ENCODE data around the gene COL9A3.

COL9A3 gene

DNA sequence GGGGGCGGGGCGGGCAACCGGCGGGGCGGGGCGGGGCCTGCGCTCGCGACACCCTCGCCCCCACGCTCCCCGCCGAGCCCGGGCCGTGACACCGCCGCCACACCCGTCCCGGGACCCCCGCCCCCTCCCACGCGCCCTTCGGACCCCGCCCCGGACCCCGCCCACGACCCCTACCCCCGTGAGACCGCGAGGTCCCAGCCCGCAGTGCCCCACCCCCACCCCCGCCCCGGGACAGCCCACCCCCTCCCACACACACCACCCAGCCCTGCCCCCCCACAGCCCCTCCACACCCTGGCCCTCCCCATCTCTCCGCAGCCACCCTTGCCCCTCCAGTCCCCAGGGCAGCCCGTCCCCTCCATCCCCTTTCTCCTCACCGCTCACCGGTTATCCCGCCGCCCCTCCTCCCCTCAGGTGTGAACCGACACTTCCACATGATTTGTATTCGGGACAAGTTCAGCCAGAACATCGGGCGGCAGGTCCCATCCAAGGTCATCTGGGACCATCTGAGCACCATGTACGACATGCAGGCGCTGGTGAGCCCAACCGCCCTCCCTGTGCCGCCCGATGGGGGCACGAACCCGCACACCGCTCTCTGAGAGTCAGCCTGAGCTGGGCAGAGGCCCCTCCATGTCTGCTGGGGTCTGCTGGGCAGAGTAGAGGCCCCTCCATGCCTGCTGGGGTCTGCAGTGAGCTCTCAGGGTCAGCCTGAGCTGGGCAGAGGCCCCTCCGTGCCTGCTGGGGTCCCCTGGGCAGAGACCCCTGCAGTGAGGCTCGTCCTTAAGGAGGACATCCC, 20.0 kb upstream of the COL9A3 start:
- DNase-seq (ENCODE audit: low spot score) = no peak

DNA sequence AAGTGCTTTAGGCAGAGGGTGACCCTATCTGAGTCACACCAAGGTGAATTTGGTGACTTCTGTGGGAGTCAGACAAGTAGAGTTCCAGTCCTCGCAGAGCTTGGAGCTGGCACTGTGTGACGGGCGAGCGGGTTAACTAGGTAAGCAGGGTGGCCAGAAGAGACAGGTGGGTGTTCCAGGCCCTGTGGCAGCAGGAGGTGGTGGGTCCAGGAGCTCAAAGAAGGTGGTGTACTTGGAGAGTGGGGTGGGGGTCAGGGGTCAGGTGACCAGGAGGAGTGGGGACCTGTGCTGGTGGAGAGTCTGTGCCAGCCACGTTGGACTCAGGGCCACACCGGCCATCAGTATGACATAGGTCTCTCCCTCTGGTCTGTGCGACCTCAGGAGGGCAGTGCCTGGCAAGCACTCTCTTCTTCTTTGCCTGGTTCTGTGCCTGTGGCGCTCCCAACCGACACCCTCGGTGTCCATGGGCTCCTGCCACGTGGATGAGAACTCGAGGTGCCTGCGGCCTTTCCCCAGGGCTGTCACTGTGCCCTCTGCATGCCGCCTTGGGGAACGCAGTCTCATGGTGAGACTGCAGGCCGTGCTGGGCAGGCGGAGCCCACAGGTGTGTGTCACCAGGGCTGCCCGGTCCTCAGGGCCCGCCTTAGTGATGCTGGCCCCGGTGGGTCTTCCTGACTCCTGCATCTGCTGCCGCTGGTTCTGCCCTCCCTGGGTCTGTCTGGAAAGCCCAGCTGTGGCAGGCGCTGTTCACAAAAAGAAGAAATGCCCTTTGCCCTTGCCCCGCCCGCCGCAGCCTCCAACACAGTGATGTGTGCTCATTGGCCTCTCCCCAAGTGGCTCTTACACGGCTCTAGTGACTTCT, 18.9 kb upstream of the COL9A3 start:
- DNase-seq (ENCODE audit: low spot score) = no peak

DNA sequence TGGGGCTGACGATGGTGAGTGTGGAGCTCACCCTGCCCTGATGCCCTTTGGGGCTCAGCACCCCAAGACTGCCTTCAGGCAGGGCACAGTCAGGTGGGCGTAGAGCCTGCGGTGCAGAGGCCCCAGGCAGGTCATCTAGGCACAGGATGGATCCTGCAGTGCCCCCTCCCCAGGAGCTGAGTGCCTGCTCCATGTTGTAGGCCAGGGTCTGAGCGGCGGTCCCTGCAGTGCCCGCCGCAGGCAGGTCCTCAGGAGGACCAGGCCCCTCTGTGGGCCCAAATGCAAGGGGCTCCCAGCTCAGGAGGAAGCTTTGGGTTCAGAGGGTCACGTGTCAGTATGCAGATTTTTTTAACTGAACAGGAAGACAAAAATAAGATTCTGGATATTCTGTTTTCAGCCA, 17.8 kb upstream of the COL9A3 start:
- no peak for DNase-seq (ENCODE audit: low spot score)

DNA sequence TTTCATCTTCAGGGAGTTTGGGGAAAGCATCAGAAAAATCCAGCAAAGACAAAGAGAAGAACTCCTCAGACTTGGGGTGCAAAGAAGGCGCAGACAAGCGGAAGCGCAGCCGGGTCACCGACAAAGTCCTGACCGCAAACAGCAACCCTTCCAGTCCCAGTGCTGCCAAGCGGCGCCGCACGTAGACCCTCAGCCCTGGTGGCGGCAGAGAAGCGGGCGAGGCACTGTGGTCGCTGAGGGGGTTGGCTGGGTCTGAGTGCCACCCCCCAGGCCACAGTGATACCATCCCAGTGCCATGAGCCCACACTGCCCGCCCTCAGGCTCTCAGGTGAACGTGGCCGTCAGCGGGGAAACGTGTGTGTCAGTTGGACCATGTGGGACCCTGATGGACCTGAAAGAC, 17.4 kb upstream of the COL9A3 start:
- DNase-seq (ENCODE audit: low spot score) = no peak

DNA sequence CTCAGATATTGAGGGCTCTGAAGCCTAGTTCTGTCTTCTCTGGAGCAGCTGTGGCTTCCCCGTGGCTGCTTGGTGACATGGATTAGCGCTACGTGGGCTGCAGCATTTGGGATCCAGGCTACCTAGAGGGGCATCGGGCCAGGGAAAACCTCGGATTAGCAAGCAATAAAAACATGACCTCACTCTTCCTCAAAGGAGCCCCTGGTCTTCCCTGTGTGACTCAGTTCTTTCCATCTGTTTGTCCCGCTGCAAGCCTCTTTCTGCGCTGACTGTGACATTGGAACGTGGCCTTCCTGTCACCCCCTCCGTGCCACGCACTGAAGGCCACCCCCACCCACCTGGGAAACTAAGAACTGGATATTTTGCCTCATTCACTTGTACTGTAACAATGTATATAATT, 17.0 kb upstream of the COL9A3 start:
- DNase-seq (ENCODE audit: low spot score) = no peak

DNA sequence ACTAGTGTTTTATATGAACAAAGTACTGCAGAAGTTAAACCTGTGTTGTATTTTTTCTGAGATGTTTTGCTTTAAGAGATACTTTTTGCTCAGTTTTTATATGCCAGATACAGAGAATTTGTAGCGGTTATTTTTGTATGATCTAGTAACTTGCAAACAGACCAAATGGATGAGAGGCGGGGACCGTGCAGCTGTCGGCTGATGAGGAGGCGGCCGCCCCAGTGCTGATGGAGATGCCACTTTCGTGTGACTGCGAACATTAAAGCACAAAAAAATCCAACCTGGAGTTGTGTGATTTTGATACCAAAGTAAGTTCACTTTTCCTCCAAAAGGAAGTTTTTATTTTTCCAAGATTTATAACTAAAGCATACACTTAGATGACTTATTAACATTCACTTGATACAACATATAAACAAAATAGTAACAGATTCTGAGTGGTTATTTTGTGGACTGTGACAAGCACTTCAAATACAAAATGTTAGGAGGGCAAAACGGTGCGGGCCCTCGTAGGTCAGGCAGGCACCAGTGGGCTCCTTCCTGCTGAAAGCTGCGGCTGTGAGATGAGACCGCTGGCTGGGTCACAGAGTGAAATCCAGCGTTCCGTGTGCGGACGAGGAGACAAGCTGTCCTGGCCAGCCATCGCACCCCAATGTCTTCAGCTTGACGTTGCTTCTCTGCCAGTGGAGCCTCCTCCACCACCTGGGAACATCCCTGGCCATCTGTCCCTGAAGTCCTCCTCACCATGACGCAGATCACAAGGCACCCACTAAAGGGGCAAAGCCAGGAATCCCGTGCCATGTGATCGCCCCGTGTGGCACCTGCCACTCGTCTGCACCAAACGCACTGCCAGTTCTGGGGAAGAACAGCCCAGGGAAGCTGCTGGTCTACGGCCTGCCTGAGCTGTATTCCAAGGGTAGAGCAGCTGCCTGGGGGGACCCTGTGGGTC, 16.3 kb upstream of the COL9A3 start:
- DNase-seq (ENCODE audit: low spot score) = no peak

DNA sequence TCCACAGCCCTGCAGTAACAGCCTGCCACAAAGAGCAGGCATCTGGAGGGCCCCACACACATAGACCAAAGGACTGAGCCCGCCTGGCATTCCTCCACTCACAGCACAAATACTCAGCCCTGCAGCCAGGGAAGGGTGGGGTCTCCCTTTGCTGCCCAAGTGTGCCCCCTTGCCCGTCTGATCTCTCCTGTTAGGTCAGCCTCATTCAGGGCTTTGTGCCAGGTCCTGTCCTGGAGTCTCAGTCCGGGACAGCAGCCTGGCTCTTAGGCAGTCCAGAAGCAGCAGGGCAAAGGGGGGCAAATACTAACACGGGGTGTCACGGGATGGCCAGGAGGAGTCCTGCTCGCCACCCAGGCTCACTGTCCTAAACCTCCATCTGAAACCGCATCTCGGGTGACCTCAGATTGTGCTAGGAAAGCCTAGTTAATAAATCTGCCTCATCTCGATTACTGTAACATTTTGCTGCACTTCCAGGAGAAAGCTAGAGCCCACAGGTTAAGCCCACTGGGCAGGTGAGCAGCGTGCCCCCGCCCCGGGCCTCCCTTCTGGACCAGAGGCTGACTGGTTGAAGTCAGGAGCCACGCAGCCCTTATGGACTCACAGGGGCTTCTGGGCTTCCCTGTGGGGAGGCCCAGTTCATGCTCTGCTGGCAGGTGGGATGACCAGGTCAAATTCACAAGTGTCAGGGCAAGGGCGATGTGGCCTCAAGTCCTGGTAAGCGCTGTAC, 15.4 kb upstream of the COL9A3 start:
- DNase-seq (ENCODE audit: low spot score) = no peak

DNA sequence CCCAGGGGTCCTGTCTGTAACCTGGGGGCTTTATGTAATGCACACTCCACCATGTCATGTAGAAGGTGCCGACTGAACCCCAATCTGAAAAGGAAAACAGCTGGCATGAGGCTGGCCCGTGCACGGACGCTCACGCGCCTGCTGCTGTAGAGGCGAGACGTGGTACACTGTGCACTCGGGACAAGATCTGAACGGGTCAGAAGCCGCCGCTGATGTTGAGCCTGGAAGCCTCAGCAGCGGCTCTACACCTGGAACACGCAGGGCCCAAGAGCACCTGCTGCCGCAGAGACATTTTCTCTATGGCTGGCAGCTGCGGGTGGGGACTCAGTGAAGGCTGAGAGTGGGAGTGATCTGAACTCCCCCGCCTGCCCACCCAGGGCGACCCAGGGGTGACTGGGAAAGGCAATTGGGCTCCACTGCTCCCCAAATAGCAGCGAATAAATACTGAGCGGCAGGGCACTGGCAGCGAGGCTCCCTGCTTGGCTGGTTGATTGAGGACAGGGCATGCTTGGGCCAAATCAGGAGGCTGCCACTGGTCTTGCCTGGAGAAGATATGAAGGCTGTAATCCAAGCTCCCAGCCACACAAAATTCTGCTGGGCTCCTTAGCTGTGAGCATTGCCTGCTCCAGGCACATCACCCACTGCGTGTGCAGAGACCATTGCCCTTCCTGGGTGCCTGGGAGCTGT, 14.7 kb upstream of the COL9A3 start:
- DNase-seq (ENCODE audit: low spot score) = no peak

DNA sequence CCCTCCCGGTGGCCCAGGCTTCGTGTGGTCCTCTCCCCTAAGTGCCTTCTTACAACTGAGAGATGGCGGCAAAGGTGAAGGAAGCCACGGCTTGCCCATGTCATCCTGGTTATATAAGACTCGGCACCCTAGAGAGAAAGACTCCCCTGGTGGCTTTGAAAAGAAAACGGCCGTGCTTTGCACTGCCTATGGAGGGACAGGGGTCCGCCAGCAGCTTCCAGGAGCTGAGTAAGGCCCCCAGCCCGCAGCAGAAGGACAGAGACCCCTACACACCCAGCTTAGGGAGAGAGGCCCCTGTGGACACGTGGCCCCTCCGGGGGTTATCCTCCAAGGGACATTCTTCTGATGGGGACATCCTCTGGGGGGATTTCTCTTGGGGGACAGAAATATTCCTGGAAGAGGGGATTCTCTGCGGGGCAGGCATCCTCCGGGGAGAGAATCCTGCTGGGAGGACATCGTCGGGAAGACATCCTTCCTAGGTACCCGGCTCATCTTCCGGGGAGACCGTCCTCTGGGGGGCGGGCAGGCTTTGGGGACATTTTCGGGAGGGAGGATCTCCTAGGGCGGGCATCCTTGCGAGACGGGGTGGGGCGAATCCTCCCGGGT, 12.7 kb upstream of the COL9A3 start:
- DNase-seq (ENCODE audit: low spot score) = peak; percentile 10

DNA sequence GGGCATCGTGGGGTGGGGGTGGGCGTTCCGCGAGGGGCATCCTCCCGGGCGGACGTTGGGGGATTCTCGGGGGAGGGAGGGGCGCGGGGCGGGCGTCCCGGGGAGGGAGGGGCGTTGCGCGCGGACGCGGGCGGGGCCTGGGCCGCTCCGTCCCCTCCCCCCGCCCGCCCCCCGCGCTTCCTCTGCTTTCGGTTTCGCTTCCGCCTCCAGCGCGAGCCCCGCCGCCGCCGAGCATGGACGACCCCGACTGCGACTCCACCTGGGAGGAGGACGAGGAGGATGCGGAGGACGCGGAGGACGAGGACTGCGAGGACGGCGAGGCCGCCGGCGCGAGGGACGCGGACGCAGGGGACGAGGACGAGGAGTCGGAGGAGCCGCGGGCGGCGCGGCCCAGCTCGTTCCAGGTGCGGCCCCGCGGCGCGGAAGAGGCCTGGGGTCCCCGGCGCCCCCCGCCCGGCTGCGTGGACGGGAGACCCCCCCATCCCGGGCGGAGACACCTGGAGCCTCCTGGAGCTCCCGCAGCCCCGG, 12.2 kb upstream of the COL9A3 start, which contains the start of gene OGFR:
Gene OGFR (plus strand): TSS at position 209 of the 528 bp plus-strand sequence. CDS start 25 bp downstream, at position 234.
- DNase-seq (ENCODE audit: low spot score) = peak; percentile 68

DNA sequence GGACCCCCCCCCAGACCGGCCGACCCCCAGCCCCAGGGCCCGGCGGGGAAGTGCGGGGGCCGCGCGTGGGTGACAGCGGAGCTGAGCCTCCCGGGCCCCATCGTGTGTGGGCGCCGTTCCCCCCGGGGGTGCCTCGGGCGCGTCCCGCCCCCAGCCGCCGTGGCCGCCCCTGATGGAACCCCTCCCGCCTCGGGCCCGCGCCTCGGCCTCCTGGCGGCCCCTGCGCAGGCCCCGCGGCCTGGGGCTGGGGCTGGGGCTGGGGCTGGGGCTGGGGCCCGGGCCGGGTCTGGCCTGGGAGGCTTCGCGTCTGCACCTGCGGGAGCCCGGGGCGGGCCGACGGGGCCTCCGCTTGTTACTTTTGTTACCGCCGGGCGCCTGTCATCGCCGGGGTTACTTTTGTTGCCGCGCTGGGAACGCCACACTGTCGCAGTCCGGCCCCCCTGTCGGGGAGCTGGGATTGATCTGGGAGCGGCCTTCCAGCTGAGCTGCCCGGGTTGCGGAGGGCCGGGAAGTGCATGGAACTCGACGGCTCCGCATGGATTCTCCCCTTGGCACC, 11.6 kb upstream of the COL9A3 start:
- no peak for DNase-seq (ENCODE audit: low spot score)

DNA sequence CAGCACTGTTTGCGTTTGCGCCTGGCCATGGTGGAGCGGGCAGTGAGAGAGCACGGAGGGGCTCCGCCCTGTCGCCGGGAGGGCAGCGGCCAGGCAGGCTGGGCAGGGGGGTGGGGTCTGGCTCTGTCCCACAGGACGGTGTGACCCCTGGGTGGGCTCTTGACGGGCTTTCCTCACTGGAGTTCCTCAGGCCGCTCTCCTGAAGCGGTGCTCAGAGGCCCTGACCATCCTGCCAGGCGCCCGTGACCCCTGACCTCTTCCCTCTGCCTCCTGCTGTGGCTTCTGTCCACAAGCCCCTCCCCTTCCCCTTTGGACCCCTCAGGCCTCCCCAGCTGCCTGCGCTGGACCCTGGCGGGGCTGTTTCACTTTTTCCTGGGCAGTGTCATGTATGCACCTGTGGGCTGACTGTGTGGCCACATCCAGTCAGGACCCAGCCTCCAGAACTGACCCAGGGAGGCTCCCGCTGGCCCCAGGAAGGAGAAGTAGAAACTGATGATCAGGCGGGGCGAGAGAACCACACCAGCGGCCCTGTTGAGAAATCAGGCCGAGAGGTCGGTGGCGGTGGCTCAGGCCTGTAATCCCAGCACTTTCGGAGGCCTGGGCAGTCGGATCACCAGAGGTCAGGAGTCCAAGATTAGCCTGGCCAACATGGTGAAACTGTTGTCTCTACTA, 11.0 kb upstream of the COL9A3 start:
- no peak for DNase-seq (ENCODE audit: low spot score)

DNA sequence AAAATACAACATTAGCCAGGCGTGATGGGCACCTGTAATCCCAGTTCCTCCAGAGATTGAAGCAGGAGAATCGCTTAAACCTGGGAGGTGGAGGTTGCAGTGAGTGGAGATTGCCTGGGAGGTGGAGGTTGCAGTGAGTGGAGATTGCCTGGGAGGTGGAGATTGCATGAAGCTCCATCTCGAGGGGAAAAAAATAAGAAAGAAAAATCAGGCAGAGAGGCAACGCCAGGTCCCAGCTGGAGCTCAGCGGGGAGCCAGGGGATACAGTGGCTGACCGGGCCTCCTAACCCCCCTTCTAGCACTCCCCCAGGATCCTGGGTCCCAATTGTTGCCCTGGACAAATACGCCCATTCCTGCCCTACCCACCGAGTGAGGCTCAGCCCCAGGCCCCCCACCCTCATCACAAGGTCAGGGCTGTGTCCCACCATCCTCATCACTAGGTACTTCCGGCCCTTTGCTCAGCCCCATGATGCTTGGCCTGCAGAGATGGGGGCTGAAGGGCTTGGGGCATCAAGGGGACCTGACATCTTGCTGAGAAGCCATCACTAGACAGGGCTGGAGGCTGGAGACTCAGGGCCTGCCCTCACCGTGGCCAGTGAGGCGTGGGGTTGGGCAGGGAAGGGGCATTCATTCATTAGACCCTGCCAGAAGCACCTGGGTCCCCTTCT, 10.3 kb upstream of the COL9A3 start:
- DNase-seq (ENCODE audit: low spot score) = no peak

DNA sequence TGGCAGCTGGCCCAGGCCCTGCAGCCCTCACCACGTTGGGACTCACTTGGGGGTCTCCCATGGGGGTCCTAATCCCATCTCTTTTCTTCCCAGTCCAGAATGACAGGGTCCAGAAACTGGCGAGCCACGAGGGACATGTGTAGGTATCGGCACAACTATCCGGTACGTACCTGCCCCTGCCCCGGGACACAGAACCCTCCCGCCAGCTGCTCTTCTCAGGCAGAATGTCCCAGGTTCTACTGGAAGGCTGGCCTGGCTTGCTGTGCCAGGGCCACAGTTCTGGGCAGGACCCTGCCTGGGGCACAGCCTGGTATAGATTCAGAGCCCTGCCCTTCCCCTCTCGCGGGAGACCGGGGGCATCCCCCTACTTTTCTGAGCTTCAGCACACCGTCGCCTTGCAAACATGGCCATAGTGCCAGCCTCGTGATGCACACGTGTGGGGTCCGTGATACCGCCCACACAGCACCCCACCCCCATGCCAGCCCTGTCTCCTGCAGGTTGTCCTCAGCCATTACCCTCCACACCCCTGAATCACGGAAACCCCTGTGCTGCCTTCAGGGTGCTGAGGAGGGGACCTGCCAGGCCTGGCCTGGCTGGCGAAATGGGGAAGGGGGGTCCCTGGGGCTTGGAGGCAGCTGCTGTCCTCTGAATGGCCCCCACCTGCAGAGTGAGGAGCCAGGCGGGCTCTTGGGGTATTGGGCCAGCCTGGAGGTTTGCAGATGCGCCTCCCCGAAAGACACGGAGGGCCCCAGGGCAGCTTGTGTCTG, 9.2 kb upstream of the COL9A3 start:
- no peak for DNase-seq (ENCODE audit: low spot score)

DNA sequence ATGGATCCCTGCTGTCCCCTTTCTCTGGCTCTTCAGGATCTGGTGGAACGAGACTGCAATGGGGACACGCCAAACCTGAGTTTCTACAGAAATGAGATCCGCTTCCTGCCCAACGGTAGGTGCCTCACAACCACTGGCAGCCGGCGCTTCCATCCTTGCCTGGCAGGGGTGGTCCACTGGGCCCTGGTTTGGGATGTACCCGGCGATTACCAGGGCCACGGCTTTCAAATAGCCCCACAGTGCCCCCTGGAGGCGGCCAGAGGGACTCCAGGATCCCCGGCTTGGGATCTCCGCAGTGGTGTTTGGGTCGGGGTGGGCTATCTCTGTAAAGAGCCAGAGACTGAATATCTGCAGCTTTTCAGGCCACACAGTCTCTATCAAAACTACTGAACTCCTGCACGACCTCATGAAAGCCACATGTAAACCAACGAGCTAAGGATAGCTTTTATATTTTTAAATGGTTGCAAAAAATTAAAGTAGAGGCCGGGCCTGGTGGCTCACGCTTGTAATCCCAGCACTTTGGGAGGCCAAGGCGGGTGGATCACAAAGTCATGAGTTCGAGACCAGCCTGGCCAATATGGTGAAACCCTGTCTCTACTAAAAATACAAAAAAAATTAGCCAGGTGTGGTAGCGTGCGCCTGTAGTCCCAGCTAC, 8.5 kb upstream of the COL9A3 start:
- peak; percentile 77 for DNase-seq (ENCODE audit: low spot score)

DNA sequence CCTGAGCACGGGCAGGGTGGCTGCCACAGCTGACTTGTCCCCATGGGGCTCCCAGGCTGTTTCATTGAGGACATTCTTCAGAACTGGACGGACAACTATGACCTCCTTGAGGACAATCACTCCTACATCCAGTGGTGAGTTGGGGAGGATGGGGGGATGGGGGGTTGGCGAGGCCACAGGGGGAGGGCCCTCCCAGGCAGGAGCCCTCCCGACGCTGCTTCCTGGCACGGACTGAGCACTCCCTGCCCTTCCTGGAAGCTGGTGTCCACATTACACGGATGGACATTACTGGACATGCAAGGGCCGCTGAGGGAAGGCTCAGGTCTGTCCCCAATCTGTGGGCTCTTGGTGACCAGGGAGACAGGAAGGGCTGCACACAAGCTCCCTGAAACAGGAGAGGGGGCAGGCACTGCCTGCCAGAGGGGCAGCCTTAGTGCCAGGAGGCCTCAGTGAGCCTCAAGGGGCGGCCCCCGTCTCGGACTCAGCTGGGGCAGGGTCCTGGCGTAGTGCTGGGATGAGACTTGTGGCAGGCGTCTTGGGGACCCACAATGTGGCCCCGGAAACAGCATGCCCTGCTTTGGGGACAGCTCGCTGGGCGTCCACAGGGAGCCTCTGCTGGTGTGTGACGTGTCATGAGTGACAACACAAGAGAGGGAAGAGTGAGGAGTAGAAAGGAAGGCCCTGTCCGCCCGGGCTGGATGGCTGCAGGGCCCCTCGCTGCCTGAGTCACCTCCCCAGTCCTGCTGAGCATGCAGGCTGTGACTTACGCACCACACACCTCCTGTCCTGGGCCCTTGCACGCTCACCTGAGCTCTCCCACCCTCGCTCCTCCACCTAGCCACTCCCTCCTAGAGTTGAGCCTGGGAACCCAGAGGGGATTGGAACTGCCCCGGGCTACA, 7.1 kb upstream of the COL9A3 start:
- DNase-seq (ENCODE audit: low spot score) = no peak
